ENCODE results near the gene VSTM4.

Gene VSTM4

DNA sequence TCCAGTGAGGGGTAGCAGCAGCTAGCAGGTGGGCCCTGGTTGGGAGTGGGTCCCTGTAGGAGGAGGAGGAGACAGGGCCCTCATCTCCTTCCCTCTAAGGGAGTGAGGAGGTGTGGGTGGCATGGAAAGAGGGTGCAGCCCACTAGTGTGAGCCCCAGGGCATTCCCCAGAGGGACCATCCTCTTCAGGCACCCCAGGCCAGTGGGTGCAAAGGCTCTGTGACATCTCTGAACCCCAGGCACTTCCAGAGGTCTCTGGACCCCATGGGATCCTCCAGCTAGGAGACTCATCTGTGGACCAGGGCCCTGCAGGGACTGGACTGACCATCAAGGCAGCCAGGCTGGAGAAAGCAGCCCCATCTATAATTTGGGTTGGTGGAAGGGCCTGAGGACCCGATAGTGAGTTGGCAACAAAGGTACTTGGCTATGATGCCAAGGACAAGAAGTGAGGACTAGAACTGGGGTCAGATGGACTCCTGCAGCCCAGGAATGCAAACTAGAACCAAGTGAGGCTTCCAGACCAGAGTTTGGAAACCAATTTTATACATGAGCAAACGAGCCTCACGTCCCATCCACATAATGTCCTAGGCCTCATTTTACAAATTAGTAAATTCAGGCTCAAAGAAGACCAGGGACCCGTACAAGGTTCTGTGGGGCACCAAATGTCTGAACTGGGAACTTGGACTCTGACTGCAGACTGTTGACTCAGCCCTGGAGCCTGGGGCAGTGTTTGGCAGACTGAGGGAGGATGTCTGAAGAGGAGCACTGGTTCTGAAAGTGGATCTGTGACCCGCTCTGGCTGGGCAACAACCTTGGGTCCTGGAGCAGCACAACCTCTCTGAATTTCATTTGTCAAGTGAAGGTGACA, 1.4 kb upstream of the VSTM4 start:
- DNase-seq = no peak

DNA sequence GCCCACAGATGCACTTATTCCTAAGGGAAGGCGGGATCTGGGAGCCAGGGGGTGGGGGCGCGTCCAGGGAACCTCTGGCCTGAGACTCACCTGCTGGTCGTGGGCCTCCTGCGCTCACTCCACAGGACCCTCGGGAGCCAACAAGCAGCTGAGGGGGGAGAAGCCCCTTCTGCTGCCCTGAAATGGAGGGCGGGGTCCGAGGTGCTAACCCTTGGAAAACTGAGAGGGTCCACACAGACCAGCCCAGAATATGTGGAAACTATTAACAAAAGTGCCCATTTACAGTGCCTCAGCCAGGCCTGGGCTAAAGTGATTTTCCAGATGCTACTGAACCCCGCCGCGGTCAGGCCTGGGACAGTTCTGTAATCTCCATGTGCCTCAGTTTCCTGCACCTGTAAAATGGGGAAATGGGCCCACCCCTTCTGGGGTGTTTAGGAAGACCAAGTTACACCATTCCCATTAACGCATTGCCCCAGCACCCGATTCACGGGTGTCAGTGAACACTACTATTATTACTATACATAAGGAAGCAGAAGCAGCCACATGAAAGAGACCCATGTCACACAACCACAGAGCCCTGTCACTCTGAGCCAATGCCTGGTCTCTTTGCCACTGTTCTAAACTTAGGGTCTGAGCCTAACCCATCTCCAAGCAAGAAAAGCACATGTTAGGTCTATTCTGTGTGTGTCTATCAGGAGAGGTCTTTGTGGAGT, 630 bp upstream of the VSTM4 start:
- DNase-seq = no peak

DNA sequence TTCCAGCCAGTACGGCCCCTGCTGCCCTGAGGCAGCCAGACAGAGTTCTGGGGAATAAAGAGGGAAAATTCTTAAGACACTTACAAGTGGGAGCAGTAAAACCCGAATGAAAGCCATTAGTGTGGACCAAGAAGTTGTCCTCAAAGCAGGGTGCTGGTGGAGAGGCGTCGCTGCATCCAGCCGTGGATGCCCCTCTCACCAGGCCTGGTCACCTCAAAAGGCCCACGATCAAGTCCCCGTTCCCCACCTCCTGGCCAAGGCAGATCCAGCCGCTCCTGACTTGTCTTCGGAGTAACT, 656 bp downstream of the VSTM4 start:
- DNase-seq = no peak

DNA sequence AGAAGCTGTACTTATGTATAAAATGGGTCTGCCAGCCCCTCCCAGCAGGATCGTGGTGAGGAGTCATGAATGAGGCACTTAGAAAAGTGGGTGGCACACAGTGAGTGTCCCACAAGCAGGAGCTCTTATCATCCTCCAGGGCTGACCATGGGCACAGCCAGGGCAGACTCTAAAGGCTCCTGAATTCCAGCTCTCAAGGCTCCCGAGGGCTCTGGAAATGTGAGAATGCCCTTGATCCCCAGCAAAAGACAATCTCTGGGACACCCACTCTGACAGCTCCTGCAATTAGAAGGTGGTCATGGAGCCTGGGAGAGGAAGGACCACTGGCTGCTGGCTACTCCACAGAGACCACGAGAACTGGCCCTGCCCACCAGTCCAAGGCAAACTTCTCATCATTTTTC, 1.6 kb downstream of the VSTM4 start:
- DNase-seq = no peak

DNA sequence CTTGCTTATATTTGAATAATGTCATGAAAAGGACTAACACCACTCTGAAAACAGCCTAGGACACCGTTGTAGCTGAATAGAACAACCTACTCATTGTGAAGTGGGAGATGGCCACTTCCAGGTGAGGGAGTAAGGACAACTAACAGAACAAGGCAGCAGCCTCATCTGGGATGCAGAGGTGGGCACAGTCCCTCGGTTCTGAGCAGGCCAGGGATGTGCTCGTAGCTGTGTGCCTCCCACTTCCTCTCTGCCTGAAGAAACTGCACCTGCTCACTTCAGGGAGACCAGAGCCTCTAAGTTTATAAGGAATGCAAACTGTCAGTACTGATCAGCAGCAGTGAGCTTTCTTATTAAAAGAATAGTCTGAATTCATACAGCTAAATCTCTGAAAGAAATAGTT, 2.5 kb downstream of the VSTM4 start:
- no peak for DNase-seq

DNA sequence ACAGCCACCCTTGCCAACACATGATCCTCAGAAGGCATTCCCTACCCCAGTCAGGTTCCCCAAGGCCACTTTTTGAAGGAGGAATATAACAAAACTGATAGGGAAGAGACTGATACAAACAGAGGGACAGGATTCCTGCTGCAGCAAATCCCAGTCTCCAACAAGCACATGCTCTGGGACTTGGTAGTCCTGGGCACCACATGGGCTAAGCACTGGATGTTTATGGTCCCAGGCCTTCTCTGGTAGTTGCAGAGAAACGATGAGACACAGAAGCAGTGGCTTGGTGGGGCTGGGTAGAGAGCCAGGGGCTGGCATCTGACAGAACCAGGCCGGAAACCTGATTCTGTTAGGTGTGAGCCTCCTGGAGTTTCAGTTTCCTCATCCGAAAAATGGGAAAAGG, 3.2 kb downstream of the VSTM4 start:
- no peak for DNase-seq

DNA sequence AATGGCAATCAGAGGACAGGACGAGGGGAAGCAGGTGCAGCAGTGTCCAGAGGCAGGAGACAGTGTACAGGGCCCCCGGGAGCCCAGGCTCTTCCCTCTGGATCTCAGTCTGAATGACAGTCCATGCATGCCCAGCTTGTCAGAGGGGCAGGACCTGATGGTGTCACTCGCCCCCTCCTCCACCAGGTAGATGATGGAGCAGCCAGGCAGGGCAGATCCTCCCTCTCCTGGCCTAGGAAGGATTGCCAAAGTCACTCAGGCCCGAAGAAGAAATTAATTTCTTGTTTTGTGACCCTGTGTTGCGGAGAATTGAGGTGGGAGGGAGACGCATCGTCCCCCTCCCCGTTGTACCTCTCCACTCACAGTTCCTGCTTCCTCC, 4.0 kb downstream of the VSTM4 start:
- no peak for DNase-seq

DNA sequence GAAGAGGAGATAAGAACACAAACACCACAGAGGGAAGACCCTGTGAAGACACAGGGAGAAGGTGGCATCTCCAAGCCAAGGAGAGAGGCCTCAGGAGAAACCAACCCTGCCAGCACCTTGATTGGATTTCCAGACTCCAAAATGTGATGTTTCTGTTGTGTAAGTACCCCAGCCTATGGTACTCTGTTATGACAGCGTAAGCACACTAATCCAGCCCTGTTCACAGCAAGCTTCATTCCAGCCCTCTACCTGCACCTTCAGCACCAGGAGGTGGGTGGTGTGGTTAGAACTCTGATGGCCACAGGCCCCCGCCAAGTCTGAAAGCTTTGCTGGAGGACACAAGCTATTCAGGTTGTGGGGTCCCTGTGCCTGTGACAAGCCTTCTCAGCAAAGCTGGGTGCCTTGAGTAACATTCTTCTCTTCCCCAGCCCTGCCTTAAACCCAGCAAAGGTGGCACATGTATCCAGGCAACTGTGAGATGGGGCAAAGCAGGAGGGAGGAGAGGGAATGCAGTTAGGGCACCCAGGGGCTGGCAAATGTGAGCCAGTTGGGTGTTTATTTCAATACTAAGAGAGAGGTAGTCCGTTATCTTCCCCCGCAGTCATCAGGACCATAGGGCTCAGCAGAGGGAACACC, 4.5 kb downstream of the VSTM4 start:
- no peak for DNase-seq

DNA sequence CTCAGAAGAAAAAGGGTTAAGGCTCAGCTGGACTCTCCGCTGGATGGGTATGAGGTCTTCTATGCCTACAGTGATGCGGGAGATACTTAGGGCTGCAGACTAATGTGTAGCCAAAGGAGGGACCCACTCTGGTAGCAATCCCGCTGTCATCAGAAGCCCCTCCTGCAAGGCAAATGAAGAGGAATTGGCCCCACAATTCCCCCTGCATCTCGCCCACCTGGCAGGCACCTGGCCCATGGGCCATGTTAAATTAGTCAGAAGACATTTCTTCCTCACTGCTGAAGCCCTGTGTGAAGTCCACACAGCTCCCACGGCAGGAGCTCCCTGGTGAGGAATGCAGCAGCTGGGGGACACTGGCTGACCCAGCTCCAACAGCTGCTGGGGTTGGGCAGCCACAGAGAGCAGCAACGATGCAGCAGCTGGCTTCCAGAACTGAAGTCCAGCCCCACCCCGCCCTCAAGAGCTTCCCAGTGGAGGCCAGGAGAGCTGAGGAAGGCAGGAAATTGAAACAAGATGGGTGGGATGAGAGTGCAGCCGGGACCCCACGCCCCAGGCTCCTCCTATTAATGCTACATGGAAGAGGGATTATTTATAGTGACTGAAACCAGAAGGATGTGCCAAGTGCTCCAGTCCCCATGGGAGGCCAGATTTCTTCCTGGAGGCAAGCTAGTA, 5.5 kb downstream of the VSTM4 start:
- DNase-seq = no peak

DNA sequence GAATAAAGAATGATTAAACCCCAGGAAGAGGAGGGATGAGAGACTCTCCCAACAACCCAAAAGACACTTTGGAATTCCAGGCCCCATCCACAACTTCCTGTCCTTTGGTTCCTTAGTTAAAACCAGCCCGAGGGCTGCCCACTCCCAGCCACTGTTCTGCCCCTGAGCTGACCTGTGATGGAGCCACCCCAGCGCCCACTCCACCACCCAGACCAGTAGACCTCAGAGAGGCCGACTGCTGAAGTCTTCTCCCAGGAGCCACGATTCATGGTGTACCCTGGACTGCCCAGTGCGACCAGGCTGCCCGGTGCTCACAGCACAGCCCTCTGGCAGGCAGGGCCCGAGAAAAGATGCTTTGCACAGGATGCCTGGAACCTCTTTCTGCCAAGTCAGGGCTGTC, 6.7 kb downstream of the VSTM4 start:
- DNase-seq = no peak

DNA sequence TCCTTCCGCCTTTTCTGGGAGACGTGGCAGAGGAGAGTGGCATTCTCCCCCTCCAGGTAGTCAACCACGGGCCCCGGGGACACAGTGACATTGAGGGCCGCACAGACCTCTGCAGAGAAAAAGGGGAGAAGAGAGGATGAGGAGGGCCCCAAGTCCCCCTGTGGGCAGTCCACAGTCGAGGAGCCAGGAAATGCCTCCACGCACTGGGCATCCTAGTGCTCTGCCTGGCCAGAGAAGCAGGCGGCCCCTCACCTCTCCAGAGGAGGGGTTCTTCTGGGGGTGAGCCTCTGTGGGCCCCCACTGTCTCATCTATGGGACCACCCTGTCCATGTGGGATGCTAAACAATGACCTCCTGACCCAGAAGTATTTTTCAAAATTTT, 7.4 kb downstream of the VSTM4 start:
- DNase-seq = no peak

DNA sequence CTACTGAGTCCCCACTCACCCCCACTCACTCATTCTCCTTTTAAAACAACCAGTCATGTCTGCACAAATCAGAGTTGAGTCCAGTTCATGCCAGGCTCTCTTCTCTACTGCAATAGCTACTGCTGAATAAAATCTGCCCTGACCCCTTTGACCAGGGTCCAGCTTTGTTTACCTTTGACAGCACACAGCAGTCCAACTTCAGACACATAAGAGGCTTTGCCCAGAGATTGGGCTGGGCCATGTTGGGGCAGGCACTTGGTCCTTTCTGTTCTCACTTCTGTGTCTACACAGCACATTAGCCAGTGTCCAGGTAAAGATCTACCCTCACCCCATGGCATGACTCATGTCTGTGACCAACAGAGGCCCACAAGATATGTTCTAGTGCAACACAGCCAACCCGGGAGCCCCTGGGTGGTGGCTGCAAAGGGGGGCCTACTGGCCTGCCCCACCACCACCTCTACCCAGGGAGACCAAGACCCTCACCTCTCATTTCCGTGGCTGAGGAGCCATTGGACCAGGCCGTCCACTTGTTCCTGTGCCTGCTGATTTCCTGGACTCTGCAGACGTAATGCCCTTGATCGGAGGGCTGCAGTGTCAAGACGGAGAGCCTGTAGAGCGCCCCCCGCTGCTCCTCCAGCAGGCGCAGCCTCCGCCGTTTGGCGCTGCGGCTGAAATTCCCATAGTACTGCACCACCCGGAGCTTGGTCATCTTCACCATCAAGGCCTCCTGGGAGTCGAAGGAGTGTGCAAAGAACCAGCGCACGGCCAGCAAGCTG, 8.0 kb downstream of the VSTM4 start:
- DNase-seq = no peak

DNA sequence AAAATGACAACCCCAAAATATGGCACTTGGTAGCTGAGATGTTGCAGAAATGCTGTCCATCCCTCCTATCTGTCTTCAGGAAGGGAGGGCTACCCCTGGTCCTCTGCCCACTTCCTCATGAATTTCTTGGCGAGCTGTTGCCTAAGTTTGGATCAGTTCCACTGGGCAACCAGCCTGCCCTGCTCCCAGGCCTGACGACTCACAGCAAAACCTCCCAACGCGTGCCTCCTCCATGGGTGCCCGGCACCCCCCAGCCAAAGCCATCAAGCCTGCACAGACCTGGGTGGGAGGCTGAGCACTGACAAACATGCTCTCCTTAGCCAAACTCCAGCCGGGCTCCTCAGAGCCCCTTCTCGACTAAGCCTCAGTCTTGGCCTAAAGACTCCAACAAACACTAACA, 8.9 kb downstream of the VSTM4 start:
- no peak for DNase-seq

DNA sequence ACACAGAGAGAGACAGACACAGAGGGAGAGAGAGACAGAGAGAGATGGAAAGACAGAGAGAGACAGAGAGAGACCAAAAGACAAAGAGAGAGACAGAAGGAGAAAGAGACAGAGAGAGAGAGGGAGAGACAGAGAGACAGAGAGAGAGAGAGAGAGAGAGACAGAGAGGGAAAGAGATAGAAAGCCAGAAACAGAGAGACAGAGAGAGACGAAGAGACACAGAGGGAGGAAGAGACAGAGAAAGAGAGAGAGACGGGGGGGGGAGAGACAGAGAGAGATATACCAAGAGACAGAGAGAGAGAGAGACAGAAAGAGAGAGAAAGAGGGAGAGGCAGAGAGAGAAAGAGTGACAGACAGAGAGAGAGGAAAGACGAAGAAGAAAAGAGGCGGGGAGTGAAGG, 10.2 kb downstream of the VSTM4 start:
- DNase-seq = no peak

DNA sequence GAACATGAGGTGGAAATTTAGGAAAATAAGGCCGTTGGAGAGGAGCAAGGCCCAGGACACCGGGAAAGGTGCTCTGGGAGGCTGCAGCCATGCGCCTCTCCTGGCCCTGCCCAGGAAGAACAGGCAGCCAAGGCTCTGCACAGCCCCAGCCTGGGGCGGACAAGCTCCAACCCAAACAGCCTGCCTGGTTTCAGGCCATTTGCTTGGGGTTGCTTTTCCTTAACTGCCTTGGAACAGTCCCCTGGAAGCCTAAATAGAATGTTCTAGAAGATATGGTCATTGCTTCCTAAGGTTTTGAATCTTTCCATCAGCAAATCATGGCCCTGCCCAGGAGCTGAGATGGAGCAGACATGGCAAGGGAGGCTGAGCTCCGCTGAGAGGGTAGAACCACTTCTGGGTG, 11.0 kb downstream of the VSTM4 start:
- DNase-seq = no peak

DNA sequence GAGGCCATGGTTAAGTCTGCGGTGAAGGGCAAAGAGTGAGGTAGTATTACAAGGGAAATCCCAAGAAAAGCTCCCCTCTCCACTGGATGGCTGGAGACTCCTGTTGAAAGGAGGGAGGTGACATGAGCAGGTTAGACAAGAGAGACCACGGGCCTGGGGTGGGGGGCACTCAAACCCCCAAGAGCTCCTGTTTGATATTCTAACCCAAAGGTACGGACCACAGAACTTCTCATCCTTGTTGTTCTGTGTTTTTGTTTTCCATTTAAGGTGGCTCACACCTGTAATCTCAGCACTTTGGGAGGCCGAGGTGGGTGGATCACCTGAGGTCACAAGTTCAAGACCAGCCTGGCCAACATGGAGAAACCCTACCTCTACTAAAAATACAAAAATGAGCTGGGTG, 11.6 kb downstream of the VSTM4 start:
- no peak for DNase-seq

DNA sequence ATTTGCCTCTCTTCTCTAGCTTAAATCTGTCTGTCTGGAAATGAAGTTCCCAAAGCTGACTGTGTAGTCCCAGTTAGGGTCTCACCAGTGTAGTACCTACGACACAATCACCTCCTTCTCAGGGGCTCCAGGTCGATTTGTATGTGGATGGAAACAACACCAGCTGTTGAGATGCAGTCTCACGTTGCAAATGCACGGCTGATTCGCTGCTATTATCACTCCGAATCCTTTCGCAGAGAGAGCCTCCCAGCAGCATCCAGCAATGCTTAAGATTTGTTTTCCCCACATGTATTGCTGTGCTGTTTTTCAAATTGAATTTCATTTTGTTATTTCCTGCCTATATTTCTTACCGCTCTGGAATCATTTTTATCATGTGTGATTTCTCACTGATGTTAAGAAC, 16.3 kb downstream of the VSTM4 start:
- no peak for DNase-seq

DNA sequence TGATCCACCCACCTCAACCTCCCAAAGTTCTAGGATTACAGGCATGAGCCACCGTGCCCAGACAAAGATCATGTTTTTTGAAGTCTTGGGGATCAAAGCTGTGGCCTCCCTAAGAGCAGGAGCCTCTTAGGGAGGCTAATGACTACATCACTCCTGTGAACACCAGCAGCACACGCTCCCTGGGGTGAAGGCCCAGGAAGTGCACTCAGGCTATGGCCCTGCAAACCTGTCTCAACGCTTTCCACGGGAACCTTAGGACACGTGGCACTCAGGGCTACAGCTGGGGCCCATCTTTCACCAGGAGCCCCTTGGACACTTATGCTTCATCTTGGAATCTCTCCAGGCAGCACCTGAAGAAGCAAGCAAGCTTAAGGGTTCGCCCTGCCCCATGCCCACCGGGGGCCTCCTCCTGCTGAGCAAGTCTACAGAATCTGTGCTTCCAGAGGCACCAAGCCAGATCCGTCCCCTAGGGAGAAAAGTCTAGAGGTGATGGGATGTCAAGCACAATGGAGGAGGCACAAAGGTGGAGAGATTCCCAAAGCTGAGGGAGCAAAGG, 18.4 kb downstream of the VSTM4 start:
- no peak for DNase-seq

DNA sequence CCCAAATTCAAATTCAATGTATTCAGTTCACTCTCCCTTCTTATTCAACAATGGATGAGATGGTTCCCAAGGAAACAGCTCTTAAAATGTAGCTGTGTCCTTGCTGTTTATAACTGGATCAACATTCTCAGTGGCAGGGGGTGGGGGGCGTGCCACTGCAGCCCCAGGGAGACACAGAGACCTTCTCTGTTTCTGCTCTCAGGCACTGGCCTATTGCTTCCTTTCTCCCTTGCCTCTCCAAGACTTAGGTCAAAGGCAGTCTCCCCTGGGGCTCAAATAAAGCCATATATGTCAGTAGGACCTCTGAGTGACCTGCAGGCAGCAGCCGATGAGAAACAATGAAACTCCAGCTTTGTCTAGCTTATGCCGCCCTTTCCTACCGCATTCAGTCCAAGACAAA, 20.7 kb downstream of the VSTM4 start:
- no peak for DNase-seq

DNA sequence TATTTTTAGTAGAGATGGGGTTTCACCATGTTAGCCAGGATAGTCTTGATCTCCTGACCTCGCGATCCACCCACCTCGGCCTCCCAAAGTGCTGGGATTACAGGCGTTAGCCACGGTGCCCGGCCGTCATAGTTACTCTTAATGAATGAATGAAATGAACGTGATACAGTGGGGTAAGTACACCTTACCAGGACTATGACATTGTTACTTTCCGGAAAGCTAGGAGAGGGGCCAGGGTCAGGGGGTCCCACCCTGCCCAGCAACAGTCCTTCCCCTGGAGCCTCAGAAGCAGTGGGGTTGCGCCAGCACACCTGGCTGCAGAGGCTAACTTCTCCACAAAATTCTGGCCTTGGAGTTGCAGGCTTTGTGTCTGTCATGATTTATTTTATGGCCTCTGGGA, 21.4 kb downstream of the VSTM4 start:
- DNase-seq = no peak

DNA sequence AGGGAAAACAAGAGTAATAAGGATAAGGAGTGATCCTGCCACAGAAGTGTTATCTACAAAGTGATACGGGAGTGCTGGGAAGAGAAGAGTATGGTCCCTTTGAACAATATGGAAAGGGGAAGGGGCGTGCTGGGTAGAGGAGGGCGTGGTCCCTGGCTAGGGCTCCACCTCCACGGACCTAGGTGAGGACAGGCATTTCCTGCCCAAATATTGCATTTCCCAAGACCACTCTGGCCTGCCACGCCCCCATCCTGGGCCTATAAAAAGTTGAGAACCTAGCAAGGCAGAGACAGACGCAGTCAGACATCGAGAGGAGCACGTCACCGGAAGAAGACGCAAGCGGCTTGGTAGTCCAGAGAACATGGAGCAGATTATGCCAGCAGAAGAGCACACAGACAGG, 22.8 kb downstream of the VSTM4 start:
- DNase-seq = no peak

DNA sequence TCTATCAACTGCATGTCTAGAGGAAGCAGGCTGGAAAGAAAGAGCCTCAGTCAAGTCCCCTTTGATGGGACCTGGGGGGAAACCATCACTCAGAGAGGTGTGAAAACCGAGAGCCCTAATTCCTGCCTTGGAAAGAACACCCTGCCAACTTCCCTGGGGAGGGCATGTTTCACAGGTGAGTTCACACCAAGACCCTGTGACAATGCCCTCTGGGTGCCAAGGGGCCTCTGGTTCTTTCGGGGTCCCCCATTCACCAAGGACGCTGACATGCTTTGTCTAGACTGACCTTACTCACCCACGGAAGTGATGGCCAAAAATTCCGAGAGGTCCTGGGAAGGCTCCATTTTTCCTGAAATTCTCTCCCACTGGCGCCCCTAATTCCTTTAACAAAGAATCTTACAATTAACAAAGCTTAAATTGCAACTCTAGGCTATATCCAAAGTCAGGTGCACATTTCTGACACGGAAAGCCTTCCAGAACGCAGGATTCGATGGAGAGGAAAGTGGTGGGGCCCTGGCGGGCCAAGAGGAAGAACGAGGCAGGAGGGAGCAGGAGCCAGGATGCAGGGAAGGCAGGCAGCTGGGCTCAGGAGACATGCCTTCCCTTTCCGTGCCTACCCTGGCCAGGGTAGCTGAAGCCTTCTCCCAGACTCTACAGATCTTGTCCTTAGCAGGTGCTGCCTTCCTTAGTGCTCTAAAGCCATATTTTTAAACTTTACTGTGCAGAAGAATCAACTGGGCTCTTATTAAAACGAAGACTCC, 23.7 kb downstream of the VSTM4 start:
- no peak for DNase-seq
